Mucosa of rectum (tissue), 2 donors: ENCODE data around the gene ACOD1.

Experiments
- H3K27ac ChIP-seq, 2 donors: one replicate each; pipeline ENCODE4 v1.7.0; 2013; ENCODE audit warnings: inconsistent platforms in 2 of 2, low read depth in 2 of 2, low read length in 2 of 2
- H3K27me3 ChIP-seq, 2 donors: one replicate each; pipeline ENCODE4 v1.7.0; 2013; ENCODE audit warnings: low read length in 2 of 2; ENCODE audit not compliant: control insufficient read depth in 2 of 2, insufficient read depth in 2 of 2
- H3K36me3 ChIP-seq, 2 donors: one replicate each; pipeline ENCODE4 v1.7.0; 2013; ENCODE audit warnings: low read length in 2 of 2; ENCODE audit not compliant: control insufficient read depth in 2 of 2, insufficient read depth in 2 of 2
- H3K4me1 ChIP-seq, 2 donors: one replicate each; pipeline ENCODE4 v1.7.0; 2013; ENCODE audit warnings: low read length in 2 of 2, mild to moderate bottlenecking in 1 of 2; ENCODE audit not compliant: control insufficient read depth in 2 of 2, insufficient read depth in 2 of 2
- H3K4me3 ChIP-seq, 2 donors: one replicate each; pipeline ENCODE4 v1.7.0; 2013; ENCODE audit warnings: low read length in 2 of 2
- H3K9ac ChIP-seq, 2 donors: one replicate each; pipeline ENCODE4 v1.7.0; 2013; ENCODE audit warnings: low read length in 2 of 2, low read depth in 1 of 2, mild to moderate bottlenecking in 1 of 2
- H3K9me3 ChIP-seq, 2 donors: one replicate each; pipeline ENCODE4 v1.7.0; 2013; ENCODE audit warnings: low read length in 2 of 2; ENCODE audit not compliant: control insufficient read depth in 2 of 2
- donor health status: healthy.
- donor health status: Normal muscosa, but diverticular disease.

The ACOD1 gene

DNA sequence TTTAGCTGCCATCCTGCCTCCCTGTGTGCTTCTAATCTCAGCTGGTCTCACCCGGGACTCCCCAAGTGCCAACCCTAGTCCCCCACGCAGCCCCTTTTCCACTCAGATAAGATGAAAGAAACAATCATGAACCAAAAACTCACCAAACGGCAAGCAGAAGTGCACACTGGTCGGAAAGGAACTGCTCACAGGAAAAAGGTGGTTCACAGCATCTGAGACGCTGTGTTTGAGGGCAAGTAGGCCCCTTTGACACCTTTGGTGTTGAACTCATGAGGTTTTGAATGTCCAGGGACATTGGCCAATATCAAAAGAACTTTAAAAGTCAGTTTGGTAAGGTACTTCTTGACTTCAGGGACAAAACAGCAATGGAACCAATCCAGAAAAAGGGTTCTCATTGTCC is 20.4 kb upstream of the ACOD1 start:
- Histone ChIP-seq H3K4me1 (no peaks in the 10 kb centered on the region), H3K27ac (no peak overlapping the region), H3K27me3 (no peaks in the 10 kb centered on the region), H3K36me3 (no peaks in the 10 kb centered on the region), H3K9ac (no peak overlapping the region), H3K9me3 (no peaks in the 10 kb centered on the region), H3K4me3 (no peak overlapping the region)

DNA sequence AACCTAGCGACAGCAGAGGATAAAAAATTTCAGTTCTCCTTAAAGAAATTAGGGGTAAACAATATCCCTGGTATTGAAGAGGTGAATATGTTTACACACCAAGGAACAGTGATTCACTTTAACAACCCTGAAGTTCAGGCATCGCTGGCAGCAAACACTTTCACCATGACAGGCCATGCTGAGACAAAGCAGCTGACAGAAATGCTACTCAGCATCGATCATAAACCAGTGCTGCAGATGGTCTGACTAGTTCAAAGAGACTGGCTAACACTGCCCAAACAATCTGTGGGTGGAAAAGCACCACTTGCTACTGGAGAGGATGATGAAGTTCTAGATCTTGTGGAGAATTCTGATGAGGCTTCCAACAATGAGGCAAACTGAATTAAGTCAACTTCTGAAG is 19.9 kb upstream of the ACOD1 start:
- Histone ChIP-seq H3K4me1 (no peaks in the 10 kb centered on the region), H3K9me3 (no peaks in the 10 kb centered on the region), H3K27ac (no peak overlapping the region), H3K4me3 (no peak overlapping the region), H3K27me3 (no peaks in the 10 kb centered on the region), H3K36me3 (no peaks in the 10 kb centered on the region), H3K9ac (no peak overlapping the region)

DNA sequence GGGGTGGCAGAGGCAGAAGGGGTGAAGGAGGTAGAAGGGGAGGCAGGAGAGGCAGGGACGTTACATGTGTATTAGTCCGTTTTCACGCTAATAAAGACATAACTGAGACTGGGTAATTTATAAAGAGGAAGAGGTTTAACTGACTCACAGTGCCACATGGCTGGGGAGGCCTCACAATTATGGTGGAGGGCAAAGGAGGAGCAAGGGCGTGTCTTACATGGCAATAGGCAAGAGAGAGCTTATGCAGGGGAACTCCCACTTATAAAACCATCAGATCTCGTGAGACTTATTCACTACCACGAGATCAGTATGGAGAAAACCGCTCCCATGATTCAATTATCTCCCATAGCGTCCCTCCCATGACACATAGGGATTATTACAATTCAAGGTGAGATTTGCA is 19.0 kb upstream of the ACOD1 start:
- Histone ChIP-seq H3K27ac (no peak overlapping the region), H3K27me3 (no peaks in the 10 kb centered on the region), H3K4me1 (no peaks in the 10 kb centered on the region), H3K9ac (no peak overlapping the region), H3K36me3 (no peaks in the 10 kb centered on the region), H3K9me3 (no peaks in the 10 kb centered on the region), H3K4me3 (no peak overlapping the region)

DNA sequence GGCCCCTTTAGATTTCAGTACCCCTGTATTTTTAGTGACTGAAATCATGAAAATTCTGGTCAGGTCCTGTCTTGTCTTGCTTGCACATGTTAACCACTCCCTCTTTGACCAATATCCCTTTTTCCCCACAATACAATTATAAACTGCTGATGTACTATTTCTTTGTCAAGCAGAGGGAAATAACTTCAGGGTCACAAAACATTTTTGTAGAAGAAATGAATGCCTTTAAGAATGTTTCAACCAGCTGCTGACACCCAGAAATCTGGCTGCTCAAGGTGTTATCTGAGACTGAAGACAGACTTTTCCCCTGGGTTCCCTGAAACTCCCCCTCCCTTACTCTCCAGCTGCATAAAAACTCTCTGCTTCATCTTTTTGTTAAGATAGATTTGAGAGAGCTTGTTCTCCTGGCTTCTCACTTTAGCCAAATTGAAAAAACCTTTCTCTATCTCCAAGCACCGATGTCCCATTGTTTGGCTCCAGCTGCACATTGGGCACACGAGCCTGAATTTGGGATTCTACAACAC is 18.4 kb upstream of the ACOD1 start:
- Histone ChIP-seq H3K36me3 (no peaks in the 10 kb centered on the region), H3K27ac (no peak overlapping the region), H3K9ac (no peak overlapping the region), H3K27me3 (no peaks in the 10 kb centered on the region), H3K4me3 (no peak overlapping the region), H3K4me1 (no peaks in the 10 kb centered on the region), H3K9me3 (no peaks in the 10 kb centered on the region)

DNA sequence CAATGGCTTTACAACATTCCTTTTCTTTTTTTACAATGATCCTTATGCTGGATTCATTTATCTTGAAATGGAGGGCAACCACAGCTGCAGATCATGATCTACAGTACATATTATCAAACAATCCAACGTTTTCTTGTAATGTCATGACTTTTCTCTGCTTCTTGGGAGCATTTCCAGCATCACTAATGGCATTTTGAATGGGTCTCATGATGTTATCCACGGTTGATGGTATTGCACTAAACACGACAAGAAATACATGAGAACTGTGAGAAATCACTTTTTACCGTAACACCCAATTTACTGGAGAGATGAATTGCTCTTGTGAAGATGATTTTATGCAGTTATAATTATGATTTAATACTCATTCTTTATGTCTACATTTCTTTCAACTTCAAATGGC is 16.2 kb upstream of the ACOD1 start:
- no peaks in the 10 kb centered on the region for H3K27me3 ChIP-seq
- H3K9ac ChIP-seq, result no peak overlapping the region

DNA sequence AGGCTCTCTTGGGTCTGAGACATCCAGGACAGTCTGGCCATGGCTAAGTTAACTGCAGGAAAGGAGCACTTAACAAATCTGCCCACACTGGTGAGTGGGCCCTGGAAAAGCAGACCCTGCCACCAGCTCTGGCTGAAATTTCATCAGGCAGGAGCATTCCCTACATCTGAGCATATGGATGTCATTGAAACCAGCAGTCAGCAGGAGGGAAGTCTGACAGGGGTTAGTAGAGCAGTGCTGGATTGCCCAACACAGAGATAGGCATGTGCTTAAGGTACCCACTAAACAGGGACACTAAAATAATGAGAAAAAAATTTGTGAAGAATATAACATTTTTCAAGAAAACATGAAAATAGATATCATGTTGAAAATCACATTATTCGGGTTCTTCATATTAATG is 13.6 kb upstream of the ACOD1 start:
- no peaks in the 10 kb centered on the region for H3K4me1 ChIP-seq
- H3K9ac ChIP-seq, result no peak overlapping the region
- no peaks in the 10 kb centered on the region for H3K27me3 ChIP-seq
- no peak overlapping the region for H3K27ac ChIP-seq
- H3K36me3 ChIP-seq, result no peaks in the 10 kb centered on the region
- H3K4me3 ChIP-seq, result no peak overlapping the region
- H3K9me3 ChIP-seq, result no peaks in the 10 kb centered on the region

More for the DNA sequence above, 16.2 kb upstream of the ACOD1 start:
- Histone ChIP-seq H3K4me1 (no peaks in the 10 kb centered on the region), H3K4me3 (no peak overlapping the region), H3K9me3 (no peaks in the 10 kb centered on the region), H3K36me3 (no peaks in the 10 kb centered on the region), H3K27ac (no peak overlapping the region)

DNA sequence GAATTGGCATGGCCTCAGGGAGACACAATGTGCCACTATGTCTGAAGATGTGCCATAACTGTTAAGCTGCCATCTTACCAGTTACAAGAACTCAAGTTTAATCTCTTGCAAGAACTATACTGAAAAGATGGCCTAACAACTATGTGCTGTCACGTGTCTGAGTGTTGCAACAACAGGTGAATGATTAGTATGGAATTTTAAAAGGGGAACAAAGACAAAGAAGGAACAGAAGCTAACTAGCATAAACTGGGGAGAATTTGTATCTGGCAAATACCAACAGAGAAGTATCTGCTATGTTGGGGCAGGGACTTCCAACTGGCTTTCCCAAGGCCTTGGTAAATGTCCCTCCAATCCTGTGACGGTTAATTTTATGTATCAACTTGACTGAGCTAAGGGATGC is 11.5 kb upstream of the ACOD1 start:
- Histone ChIP-seq H3K9ac (no peak overlapping the region), H3K27me3 (no peaks in the 10 kb centered on the region), H3K36me3 (no peaks in the 10 kb centered on the region), H3K9me3 (no peaks in the 10 kb centered on the region), H3K4me1 (no peaks in the 10 kb centered on the region), H3K4me3 (no peak overlapping the region), H3K27ac (no peak overlapping the region)

DNA sequence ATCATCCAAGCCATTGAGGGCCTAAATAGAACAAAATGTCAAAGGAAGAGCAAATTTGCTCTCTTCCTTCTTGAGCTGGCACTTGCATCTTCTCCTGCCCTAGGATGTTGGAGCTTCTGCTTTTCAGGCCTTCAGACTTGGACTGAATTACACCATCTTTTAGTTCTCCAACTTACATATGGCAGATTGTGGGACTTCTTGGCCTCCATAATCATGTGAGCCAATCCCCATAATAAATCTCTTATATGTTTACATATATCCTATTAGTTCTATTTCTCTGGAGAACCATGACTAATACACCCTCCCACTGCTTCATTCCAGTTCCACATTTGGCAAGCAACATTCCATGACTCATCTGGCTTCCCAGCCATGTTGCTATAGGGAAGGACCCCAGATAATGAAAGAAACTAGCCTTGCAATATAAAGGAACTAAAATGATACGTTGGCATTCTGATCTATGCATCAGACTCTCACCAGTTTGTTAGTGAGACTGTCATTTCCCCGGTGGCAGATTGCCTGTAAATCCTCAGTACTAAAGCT is 11.0 kb upstream of the ACOD1 start:
- H3K4me3 ChIP-seq, result no peak overlapping the region
- H3K9ac ChIP-seq, result no peak overlapping the region
- H3K4me1 ChIP-seq, result no peaks in the 10 kb centered on the region
- H3K27ac ChIP-seq, result no peak overlapping the region
- H3K36me3 ChIP-seq, result no peaks in the 10 kb centered on the region
- H3K27me3 ChIP-seq, result no peaks in the 10 kb centered on the region
- no peaks in the 10 kb centered on the region for H3K9me3 ChIP-seq

DNA sequence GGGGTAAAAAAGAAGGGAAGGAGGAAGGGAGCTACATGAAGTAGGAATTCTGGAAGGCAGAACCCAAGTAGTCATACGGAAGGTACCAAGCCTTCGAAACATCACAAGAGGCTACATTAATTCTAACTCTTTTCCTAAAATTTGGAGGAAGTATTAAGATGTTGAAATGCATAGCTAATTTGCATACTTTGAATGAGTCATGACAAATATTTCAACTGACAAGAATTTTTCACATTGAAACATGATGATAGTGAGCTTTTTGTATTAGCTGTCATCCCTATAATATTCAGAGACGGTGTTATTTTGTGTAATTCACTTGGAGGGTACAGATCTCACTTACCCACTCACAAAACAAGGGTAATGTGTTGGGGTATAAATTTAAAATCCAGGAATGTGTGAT is 9.1 kb upstream of the ACOD1 start:
- H3K27ac ChIP-seq, result no peak overlapping the region
- H3K9ac ChIP-seq, result no peak overlapping the region
- H3K9me3 ChIP-seq, result no peaks in the 10 kb centered on the region
- no peaks in the 10 kb centered on the region for H3K27me3 ChIP-seq
- no peaks in the 10 kb centered on the region for H3K36me3 ChIP-seq
- H3K4me3 ChIP-seq, result no peak overlapping the region
- H3K4me1 ChIP-seq, result no peaks in the 10 kb centered on the region

DNA sequence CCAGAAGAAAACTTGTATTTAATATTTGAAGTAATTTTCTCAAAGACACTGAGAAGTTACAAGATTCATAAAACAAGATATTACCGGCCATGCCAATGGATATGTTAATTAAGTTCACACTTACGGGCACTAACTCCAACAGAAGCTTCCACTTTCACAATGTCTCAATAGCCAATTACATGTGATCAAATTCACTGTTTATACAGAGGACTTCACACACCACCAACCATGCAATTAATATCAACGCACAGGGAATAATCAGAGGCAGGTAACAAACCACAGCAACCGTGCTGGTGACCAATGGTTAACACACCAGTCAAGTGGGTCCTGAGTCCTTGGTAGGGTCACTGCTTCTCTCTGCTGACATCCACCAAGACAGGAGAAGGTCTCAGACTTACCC is 5.9 kb upstream of the ACOD1 start:
- Histone ChIP-seq H3K9ac (no peak overlapping the region), H3K4me3 (no peak overlapping the region), H3K27me3 (no peaks in the 10 kb centered on the region), H3K4me1 (no peaks in the 10 kb centered on the region), H3K9me3 (no peaks in the 10 kb centered on the region), H3K36me3 (no peaks in the 10 kb centered on the region), H3K27ac (no peak overlapping the region)

DNA sequence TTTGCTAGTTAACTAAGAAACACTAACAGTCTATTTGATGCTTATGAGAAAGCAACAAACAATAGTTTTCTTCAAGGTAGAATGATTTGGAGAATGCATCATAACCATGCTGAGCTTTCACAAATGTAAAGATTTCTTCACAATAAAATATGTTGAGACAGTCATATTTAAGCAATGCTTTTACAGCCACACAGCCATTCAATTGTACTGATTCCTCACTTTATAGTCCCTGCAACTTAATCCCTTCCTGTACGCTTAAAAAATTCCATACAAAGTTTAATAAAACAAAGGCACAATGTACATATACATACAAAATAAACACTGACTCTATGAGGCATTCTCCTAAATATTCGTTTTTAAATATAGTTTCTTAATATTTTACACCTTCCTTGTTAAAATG is 4.7 kb upstream of the ACOD1 start:
- H3K27me3 ChIP-seq, result no peaks in the 10 kb centered on the region
- no peaks in the 10 kb centered on the region for H3K4me1 ChIP-seq
- H3K36me3 ChIP-seq, result no peaks in the 10 kb centered on the region
- no peaks in the 10 kb centered on the region for H3K9me3 ChIP-seq
- H3K4me3 ChIP-seq, result no peak overlapping the region
- no peak overlapping the region for H3K27ac ChIP-seq
- H3K9ac ChIP-seq, result no peak overlapping the region
